Measurements from ENCODE around the gene RHNO1. TPM values are rescaled to one million over a fixed set of nuclear protein-coding genes. Genes with fewer than 3 reads are reported as not detected.

Gene RHNO1
- total and polyA plus RNA-seq, 2 of the 13 experiments (the other 11 are each of a cell fraction or from before 2014, with no cell fraction given): 27.2 to 49.6 TPM

DNA sequence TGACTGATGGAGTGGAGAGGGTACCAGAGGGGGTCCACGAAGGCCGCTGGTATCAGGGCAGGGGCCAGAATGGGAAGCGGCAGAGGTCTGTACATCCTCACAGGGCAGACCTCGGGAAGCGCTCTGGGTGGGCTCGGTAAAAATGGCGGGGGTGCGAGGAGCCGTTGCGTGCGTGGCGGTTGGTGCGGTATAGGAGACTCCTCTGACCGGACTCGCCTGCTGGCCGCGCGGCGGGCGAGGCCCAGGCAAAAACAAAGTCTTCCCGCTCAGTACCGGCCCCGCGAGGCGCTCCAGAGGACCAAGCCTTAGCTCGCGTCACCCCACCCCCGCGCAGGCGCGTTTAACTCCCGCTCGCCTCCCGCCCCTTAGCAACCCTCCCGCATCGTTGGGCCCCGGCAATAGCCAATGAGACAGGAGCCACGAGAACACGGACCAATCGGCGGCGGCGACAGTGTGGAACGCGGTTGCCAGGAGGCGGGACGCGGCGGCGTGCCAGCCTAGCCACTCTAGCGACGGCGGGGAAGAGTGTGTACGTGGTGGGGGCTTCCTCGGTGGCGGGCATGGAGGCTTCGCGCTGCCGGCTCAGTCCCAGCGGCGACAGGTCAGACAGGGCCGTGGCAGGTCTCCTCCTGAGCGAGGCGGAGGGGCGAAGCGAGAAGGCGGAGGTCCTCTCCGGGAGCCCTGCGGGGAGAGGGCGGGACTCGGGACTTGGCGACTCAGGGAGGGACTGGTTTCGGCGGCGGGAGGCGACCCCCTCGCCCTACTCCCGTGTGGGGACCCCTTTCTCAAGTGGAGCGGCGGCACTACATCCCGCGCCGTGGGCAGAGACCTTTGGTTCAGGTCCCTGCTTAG, 13.6 kb downstream of the RHNO1 start, which contains the start of gene TULP3 (continued):
- peak; percentile 68 for TF ChIP-seq ZNF431 (CRISPR knock-in tag; IDR thresholded peaks at IDR 0.05; ENCODE audit: borderline replicate concordance, low read depth)
- peak; percentile 75 for TF ChIP-seq ZHX1 (CRISPR knock-in tag; IDR thresholded peaks at IDR 0.05; ENCODE audit: low read depth)
- TF ChIP-seq ATF7-NPFF (CRISPR knock-in tag; IDR thresholded peaks at IDR 0.05; ENCODE audit: low read depth): peak; percentile 89; the same call in 1 of the 2 replicates
- TF ChIP-seq, protein P1, sequence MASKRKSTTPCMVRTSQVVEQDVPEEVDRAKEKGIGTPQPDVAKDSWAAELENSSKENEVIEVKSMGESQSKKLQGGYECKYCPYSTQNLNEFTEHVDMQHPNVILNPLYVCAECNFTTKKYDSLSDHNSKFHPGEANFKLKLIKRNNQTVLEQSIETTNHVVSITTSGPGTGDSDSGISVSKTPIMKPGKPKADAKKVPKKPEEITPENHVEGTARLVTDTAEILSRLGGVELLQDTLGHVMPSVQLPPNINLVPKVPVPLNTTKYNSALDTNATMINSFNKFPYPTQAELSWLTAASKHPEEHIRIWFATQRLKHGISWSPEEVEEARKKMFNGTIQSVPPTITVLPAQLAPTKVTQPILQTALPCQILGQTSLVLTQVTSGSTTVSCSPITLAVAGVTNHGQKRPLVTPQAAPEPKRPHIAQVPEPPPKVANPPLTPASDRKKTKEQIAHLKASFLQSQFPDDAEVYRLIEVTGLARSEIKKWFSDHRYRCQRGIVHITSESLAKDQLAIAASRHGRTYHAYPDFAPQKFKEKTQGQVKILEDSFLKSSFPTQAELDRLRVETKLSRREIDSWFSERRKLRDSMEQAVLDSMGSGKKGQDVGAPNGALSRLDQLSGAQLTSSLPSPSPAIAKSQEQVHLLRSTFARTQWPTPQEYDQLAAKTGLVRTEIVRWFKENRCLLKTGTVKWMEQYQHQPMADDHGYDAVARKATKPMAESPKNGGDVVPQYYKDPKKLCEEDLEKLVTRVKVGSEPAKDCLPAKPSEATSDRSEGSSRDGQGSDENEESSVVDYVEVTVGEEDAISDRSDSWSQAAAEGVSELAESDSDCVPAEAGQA (IDR thresholded peaks at IDR 0.05; ENCODE audit: low read depth): peak; percentile 45; the same call in 1 of the 2 replicates
- TF ChIP-seq, protein P1 (CRISPR knock-in tag; IDR thresholded peaks at IDR 0.05; ENCODE audit: borderline replicate concordance): no peak
- TF ChIP-seq, protein P2, sequence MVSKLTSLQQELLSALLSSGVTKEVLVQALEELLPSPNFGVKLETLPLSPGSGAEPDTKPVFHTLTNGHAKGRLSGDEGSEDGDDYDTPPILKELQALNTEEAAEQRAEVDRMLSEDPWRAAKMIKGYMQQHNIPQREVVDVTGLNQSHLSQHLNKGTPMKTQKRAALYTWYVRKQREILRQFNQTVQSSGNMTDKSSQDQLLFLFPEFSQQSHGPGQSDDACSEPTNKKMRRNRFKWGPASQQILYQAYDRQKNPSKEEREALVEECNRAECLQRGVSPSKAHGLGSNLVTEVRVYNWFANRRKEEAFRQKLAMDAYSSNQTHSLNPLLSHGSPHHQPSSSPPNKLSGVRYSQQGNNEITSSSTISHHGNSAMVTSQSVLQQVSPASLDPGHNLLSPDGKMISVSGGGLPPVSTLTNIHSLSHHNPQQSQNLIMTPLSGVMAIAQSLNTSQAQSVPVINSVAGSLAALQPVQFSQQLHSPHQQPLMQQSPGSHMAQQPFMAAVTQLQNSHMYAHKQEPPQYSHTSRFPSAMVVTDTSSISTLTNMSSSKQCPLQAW (CRISPR knock-in tag; IDR thresholded peaks at IDR 0.05): peak; percentile 67
- TF ChIP-seq ZNF501 (CRISPR knock-in tag; IDR thresholded peaks at IDR 0.05): no peak; the same call in 1 of the 2 replicates
- no peak for TF ChIP-seq ZNF207 (IDR thresholded peaks at IDR 0.05; ENCODE audit: borderline replicate concordance)
- TF ChIP-seq ATM (IDR thresholded peaks at IDR 0.05; ENCODE audit: borderline replicate concordance): no peak
- peak; percentile 92; the same call in 1 of the 2 replicates for TF ChIP-seq ZNF234 (CRISPR knock-in tag; conservative IDR thresholded peaks at IDR 0.05)
- TF ChIP-seq SUZ12 (IDR thresholded peaks at IDR 0.05; ENCODE audit: low read depth, low read length): no peak
- no peak; the same call in 1 of the 2 replicates for TF ChIP-seq ZNF281 (CRISPR knock-in tag; IDR thresholded peaks at IDR 0.05; ENCODE audit: borderline replicate concordance)
- peak; percentile 68; the same call in 1 of the 2 replicates for TF ChIP-seq ZNF564 (CRISPR knock-in tag; IDR thresholded peaks at IDR 0.05)
- TF ChIP-seq ZNF776 (CRISPR knock-in tag; IDR thresholded peaks at IDR 0.05): 0 out of 2 replicates have a peak, but pooled peaks have one; percentile 53
